GM12878 (cell line): ENCODE data around the gene STAT3. TPM values are rescaled to one million over a fixed set of nuclear protein-coding genes. Genes with fewer than 3 reads are reported as not detected.

Experiments
- CBX3 ChIP-seq: fragments of 200-600 bp; sonication (generic); IDR thresholded peaks from 2 replicates; pipeline ENCODE4 v1.6.1; 2016; ENCODE audit warnings: low read depth, borderline replicate concordance
- CREB1 ChIP-seq: IDR thresholded peaks from 2 replicates; pipeline ENCODE4 v1.6.1; 2012; ENCODE audit warnings: low read depth, mild to moderate bottlenecking, inconsistent platforms
- E2F4 ChIP-seq: IDR thresholded peaks from 2 replicates; pipeline ENCODE4 v1.6.1; 2012; ENCODE audit warnings: low read depth, low read length, improper control_type of control experiment
- E2F8 ChIP-seq: fragments of 450-650 bp; IDR thresholded peaks from 2 replicates; pipeline ENCODE4 v1.6.1; 2018; ENCODE audit warnings: mild to moderate bottlenecking, low read depth, moderate library complexity; ENCODE audit not compliant: partially characterized antibody
- EED ChIP-seq: sonication (generic); IDR thresholded peaks from 2 replicates; pipeline ENCODE4 v1.6.1; 2016; ENCODE audit warnings: antibody characterized with exemption, low read depth
- EZH2 ChIP-seq: IDR thresholded peaks from 2 replicates; pipeline ENCODE4 v1.6.1; 2012; ENCODE audit warnings: low read depth, mild to moderate bottlenecking, control low read depth, inconsistent platforms, low read length, borderline replicate concordance; ENCODE audit not compliant: control insufficient read depth
- FOS ChIP-seq: IDR thresholded peaks from 3 replicates; pipeline ENCODE4 v1.6.1; 2011; ENCODE audit warnings: borderline replicate concordance; ENCODE audit not compliant: insufficient read length; ENCODE audit errors: extremely low read depth
- FOXM1 ChIP-seq: IDR thresholded peaks from 2 replicates; pipeline ENCODE4 v1.6.1; 2012; ENCODE audit warnings: low read depth, mild to moderate bottlenecking, inconsistent platforms, low read length, moderate library complexity
- IKZF1 ChIP-seq: fragments of 450-650 bp; conservative IDR thresholded peaks from 2 replicates; pipeline ENCODE4 v1.6.1; 2017; ENCODE audit warnings: antibody characterized with exemption, mild to moderate bottlenecking
- MLLT1 ChIP-seq: fragments of 450-650 bp; IDR thresholded peaks from 2 replicates; pipeline ENCODE4 v1.6.1; 2016; ENCODE audit warnings: mild to moderate bottlenecking
- NR2C1 ChIP-seq: fragments of 450-650 bp; IDR thresholded peaks from 2 replicates; pipeline ENCODE4 v1.6.1; 2017; ENCODE audit warnings: antibody characterized with exemption, mild to moderate bottlenecking, moderate library complexity
- NR2C2 ChIP-seq: IDR thresholded peaks from 2 replicates; pipeline ENCODE4 v1.6.1; 2011; ENCODE audit warnings: borderline replicate concordance, low read depth; ENCODE audit not compliant: control insufficient read depth, insufficient read length
- POLR2AphosphoS2 ChIP-seq: IDR thresholded peaks from 2 replicates; pipeline ENCODE4 v1.6.1; 2011; ENCODE audit warnings: low read depth, mild to moderate bottlenecking, low read length, improper control_type of control experiment, moderate library complexity
- POLR2AphosphoS5 ChIP-seq: IDR thresholded peaks from 2 replicates; pipeline ENCODE4 v1.6.1; 2011; ENCODE audit warnings: mild to moderate bottlenecking, low read length, inconsistent platforms
- POU2F2 ChIP-seq: IDR thresholded peaks from 3 replicates; pipeline ENCODE4 v1.6.1; 2011; ENCODE audit warnings: low read depth, mild to moderate bottlenecking, low read length, borderline replicate concordance
- PRDM15 ChIP-seq: fragments of 450-650 bp; formaldehyde crosslinking; IDR thresholded peaks from 2 replicates; pipeline ENCODE4 v1.4.0; 2020; ENCODE audit warnings: mild to moderate bottlenecking, moderate library complexity
- RUNX3 ChIP-seq: IDR thresholded peaks from 2 replicates; pipeline ENCODE4 v1.6.1; 2012; ENCODE audit warnings: low read length, inconsistent platforms
- TAF1 ChIP-seq: IDR thresholded peaks from 2 replicates; pipeline ENCODE4 v1.6.1; 2011; ENCODE audit warnings: mild to moderate bottlenecking, low read depth, low read length, borderline replicate concordance
- ZNF622 ChIP-seq: fragments of 450-650 bp; IDR thresholded peaks from 2 replicates; pipeline ENCODE4 v1.6.1; 2017; ENCODE audit warnings: mild to moderate bottlenecking, inconsistent platforms
- polyA plus RNA-seq, 11 experiments: library from polyadenylated mRNA; depleted of rRNA in 4 of 11; unstranded in 6 of 11; stranded (reverse) in 5 of 11; fragments of >200 nt; fragmentation: Nextera tagmentation in 4 of 11; fragmentation: Illumina TruSeq in 1 of 11; extraction: Ambion mirVana in 4 of 11; extraction: Trizol in 1 of 11; gene quantifications; 1 replicate in 1 of 11; 2 replicates in 10 of 11; pipeline versions ENCODE4 v1.2.1 to v1.2.3, GENCODE V29; 2011 to 2016; ENCODE audit warnings: inconsistent platforms in 2 of 11, missing spikeins in 2 of 11, low read depth in 1 of 11
- total RNA-seq, 4 experiments: library from RNA; depleted of rRNA in 3 of 4; stranded (reverse); fragments of >200 nt in 3 of 4; fragmentation: Illumina TruSeq in 1 of 4; extraction: Trizol in 1 of 4; gene quantifications; 2 replicates each; pipeline versions ENCODE4 v1.2.1 to v1.2.3, GENCODE V29; 2013 to 2021

STAT3 gene
- total and polyA plus RNA-seq, 10 of the 15 experiments (the other 5 are each of a cell fraction or from before 2014, with no cell fraction given), result 18.4 to 96.4 (median 60.9) TPM

- peak; percentile 69 for TF ChIP-seq E2F8
- peak; percentile 59; the same call in 1 of the 2 replicates for TF ChIP-seq POLR2AphosphoS2
- TF ChIP-seq FOXM1, result no peak; the same call in none of the 2 replicates
- peak; percentile 92 for TF ChIP-seq IKZF1
- peak; percentile 51; the same call in 1 of the 2 replicates for TF ChIP-seq EED
- no peak for TF ChIP-seq ZNF622
- no peak for TF ChIP-seq NR2C2
- TF ChIP-seq EZH2, result no peak
- peak; percentile 85 for TF ChIP-seq RUNX3
- no peak for TF ChIP-seq NR2C1
- peak; percentile 100 for TF ChIP-seq POU2F2
- TF ChIP-seq TAF1, result peak; percentile 56
- peak; percentile 93 for TF ChIP-seq CREB1
- peak; percentile 56; the same call in 1 of the 2 replicates for TF ChIP-seq E2F4
- no peak for TF ChIP-seq PRDM15 (CRISPR knock-in tag)
- peak; percentile 72 for TF ChIP-seq MLLT1
- peak; percentile 46 for TF ChIP-seq FOS
- peak; percentile 80; the same call in 1 of the 2 replicates for TF ChIP-seq POLR2AphosphoS5
- no peak for TF ChIP-seq CBX3
Observed at GRCh38 chr17:42388381-42389134, at the start of gene STAT3 (continued).
